Measurements from ENCODE around the gene MOV10L1.
A peak's percentile ranks its signal among the peaks of the same experiment; 100 is the strongest.
"Not testable (repeated sequence)": the region's sequence is repeated elsewhere in the genome, so short reads cannot be mapped to it uniquely, and the experiment has no call there.

The MOV10L1 gene

DNA sequence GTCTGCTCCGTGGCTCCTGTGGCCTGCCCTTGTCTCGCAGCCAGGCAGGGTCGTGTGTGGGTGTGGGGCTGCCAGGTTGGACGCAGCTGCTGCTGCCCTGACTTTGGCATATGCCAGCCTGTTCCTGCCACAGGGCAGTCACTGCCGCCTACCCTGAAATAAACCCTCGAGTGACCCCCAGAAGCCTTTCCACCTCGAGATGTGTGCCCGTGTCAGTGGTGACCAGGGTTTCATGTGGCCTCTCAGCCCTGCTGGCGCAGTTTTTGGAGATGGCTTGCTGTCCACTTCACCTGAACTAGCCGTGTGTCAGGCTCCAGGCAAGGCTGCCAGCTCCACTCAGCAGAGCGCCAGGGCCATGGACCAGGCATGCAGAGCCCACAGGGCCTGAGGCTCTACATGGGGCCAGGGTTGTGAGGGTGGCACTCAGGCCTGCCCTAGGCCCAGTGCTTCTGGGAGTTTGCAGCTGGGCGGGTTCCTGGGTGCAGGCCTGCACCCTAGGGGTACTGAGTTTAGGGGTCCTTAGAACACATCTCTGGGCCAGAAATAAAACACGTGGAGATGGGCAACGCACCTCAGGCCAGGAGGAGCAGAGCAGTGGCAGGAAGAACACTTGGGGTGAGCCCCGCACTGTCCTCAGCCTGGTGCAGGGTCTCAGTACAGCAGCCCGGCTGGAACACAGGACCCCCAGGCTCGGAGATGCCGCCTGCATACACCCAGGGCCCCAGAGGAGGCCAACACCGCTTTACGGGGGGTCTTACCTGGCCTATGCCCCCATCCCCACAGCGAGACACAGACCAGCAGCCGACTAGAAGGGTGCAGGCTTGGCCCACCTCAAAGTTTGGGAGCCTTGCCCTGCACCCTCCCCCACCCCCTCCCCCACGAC, 71.9 kb downstream of the MOV10L1 start:
- no peak for DNase-seq

DNA sequence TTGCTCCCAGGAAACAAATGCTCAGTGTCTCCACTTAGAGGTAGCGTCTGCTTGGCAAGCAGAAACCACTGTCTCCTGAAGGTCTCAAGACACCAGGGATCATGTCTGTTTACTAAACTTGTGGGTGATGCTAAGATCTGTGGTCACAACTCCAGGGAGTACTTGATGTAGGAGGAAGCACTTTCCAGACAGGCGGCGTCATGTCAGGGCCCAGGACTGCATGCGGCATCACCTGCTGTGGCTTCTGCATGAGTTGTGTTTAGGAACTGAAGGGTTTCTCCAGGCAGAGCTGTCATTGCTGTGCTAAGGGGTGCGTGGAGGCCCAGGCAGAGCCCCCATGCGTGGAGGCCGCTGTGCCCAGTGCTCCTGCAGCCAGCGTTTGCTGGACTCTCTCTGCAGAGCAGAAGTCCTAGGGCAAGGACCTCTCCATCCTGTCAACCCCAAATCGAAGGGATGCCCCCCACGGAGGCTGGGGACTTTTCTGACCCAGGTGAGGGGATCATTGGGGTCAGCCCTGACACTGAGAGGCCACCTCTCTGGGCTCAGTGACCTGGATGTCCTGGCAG, 72.7 kb downstream of the MOV10L1 start:
- DNase-seq: no peak

DNA sequence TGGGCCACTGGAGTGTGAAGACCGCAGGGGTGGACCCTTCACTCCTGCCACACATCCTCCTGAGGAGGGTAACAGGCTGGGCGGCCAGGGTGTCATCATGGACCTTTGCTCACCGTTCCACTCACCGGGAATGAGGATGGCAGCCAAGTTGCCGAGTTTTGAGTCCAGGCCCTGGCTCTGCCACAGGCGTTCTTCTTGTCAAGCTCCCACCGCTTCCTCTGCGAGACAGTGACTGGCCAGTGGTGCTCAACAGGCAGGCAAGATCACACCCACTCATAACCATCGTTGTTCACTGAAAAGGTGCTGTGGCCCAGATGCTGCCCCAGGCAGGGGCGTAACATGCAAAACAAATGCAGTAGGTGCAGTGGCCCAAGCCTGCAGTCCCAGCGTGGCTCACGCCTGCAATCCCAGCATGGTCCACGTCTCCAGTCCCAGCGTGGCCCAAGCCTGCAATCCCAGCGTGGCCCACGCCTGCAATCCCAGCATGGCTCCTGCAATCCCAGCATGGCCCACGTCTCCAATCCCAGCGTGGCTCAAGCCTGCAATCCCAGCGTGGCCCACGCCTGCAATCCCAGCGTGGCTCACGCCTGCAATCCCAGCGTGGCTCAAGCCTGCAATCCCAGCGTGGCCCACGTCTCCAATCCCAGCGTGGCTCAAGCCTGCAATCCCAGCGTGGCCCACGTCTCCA, 75.8 kb downstream of the MOV10L1 start:
- DNase-seq: no peak

DNA sequence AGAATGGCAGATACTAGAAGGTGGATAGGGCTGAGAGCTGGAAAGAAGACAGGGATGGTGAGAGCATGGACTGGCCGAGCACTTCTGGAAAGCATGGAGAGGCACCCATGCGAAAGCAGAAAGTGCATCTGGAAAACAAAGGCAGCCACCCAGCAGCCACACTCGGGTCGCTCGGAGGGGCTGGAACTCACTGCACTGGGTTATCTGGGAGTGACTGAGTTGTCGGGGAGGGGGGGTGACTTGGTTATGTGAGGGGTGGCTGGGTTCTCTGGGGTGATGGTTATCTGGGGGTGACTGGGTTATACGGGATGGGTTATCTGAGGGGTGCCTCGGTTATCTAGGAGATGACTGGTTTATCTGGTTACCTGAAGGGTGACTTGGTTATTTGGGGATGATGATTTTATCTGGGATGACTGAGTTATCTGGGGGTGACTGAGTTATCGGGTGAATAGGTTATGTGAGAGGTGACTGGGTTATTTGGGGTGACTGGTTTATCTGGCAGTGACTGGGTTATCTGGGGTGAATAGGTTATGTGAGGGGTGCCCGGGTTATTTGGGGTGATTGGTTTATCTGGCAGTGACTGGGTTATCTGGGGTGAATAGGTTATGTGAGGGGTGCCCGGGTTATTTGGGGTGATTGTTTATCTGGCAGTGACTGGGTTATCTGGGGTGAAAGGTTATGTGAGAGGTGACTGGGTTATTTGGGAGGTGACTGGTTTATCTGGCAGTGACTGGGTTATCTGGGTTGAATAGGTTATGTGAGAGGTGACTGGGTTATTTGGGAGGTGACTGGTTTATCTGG, 78.1 kb downstream of the MOV10L1 start:
- DNase-seq: no peak

DNA sequence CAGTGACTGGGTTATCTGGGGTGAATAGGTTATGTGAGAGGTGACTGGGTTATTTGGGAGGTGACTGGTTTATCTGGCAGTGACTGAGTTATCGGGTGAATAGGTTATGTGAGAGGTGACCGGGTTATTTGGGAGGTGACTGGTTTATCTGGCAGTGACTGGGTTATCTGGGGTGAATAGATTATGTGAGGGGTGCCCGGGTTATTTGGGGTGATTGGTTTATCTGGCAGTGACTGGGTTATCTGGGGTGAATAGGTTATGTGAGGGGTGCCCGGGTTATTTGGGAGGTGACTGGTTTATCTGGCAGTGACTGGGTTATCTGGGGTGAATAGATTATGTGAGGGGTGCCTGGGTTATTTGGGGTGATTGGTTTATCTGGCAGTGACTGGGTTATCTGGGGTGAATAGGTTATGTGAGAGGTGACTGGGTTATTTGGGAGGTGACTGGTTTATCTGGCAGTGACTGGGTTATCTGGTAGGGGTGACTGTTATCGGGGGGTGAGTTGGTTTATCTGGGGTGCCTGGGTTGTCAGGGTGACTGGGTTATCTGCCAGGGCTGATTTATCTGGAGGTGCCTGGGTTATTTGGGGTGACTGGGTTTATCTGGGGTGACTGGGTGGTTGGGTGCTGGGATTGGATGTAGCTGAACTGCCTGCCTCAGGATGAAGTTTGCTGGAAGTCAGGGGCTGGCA, 78.8 kb downstream of the MOV10L1 start:
- DNase-seq: not testable (repeated sequence)

DNA sequence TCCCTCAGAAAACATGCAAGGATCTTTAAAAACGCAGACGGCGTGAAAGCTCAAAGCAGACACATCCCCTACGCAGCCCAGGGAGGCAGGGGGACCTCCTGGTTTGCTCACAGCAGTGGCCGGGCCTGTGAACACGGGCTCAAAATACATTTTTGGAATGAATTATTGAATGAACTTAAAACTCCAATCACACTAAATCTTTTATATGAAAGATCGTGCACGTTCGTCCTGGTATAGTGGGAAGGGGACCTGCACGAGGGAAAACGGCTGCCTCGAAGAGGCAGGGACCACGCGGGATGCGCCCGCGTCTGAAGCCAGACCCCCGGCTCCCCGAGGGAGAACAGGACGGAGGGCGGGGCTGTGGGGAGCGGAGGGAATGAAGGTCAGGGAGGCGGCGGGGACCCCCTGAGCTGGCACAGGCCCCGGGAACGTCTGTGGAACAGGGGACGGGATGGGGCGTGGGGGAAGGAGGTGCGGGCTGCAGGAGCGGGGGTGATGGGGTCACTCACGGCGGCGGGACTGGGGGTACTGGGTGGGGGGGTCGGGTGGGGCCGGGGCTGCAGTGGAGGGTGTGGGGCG, 79.5 kb downstream of the MOV10L1 start:
- no peak for DNase-seq

DNA sequence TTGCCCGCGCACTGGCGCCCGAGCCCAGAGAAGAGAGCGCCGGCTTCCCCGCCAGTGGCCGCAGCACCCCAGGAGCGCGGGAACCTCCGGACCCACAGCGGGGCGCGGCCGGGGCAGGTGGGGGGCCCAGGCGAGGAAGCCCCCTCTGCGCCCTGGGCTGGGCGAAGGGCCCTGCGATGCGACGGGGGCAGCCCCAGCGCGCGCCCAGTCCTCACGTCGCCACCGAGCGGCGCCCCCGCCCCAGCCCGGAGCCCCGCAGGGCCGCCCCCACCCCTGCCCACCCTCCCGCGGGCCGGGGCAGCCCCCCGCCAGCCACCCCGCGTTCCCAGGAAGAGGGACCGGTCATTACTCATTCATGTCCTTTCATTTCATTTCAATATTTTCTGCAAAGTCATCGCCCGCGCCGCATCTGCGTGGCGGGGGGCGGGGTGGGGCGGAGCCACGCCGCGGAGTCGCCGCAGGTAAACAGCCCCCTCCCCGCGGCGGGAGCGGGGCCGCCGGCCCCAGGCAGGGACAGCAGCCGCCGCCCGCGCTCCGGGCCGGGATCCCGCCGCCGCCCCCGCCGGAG, 80.1 kb downstream of the MOV10L1 start:
- peak in 2 of 5 experiments; percentile 50 to 78 for DNase-seq

DNA sequence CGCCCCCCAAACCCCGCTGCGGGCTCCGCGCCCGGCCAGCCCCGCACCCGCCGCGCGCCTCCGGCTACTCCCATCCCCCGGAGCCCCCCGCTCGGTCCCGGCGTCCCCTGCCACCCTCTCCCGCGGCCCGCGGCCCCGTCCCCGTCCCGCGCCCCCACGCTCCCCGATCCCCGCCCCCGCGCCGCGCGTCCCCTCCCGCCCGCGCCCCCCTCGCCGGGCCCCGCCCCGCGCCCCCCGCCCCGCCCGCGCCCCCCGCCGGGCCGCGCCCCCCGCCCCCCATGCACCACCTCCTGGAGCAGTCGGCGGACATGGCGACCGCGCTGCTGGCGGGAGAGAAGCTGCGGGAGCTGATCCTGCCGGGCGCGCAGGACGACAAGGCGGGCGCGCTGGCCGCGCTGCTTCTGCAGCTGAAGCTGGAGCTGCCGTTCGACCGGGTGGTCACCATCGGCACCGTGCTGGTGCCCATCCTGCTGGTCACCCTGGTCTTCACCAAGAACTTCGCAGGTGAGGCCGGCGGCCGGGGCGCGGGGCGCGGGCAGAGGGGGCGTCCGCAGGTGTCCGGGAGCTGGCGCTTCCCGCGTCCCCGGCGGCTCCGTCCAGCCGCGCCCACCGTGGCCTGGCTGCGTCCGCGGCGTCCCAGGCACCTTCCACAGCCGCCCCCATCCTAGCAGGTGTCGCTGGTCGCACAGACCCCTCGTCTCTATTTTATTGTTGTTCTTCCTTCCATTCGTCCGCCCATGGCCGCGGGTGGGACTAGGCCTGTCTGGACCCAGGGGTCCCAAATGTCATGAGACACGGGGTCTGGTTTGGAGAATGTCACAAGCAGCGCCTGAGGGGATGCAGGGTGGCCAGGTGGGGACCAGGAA, 80.9 kb downstream of the MOV10L1 start, which contains the start of gene PANX2:
TSS of gene PANX2 (plus strand) at position 279 of the 866 bp plus-strand sequence. CDS start at position 279, 0 bp downstream.
- no peak for DNase-seq

DNA sequence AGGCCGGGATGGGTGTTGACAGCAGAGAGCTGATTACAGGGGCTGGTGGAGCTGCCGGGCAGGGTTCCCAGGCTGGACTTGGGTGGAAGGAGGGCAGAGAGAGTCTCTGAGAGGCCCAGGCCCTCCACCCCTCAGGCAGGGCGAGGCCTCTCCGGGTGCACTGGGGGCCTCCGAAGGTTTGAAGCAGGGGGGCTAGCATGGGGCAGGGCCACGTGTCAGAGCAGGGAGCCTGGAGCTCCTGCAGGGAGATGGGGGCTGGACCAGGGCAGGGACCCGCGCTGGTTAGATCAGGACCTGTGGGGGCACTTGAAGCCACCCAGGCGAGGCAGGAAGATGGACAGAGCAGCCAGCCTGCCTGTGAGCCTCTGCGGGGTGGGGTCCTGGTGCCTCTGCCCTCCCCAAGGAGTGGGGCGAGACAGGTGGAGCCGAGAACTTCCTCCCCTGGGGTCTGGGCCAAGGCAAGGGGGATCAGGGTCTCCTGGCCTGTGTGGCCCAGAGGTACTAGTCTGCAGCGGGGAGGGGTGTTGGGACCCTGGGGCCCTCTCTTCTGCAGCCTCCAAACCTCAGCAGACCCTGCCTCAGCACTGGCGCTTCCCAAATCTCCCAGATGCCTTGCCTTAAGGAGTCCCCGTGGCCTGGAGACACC, 81.6 kb downstream of the MOV10L1 start:
- no peak for DNase-seq

DNA sequence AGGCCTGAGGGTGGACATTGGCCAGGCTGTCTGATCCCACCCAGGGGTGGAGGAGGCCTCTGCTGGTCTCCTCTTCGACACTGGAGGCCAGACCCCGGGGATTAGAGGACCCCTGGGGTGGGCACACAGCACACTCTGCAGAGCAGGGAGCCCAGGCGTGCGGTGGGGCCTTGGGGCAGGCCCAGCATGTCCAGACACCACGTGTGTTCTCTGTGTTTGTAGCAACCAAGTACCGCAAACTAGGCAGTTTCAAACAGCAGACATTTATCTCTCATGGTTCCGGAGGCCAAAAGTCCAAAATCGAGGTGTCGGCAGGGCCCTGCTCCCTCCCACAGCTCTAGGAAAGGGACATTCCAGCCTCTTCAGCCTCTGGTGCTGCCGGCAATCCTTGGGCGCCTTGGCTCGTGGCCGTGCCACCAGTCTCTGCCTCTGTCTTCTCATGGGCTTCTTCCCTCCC, 82.2 kb downstream of the MOV10L1 start:
- DNase-seq: no peak

DNA sequence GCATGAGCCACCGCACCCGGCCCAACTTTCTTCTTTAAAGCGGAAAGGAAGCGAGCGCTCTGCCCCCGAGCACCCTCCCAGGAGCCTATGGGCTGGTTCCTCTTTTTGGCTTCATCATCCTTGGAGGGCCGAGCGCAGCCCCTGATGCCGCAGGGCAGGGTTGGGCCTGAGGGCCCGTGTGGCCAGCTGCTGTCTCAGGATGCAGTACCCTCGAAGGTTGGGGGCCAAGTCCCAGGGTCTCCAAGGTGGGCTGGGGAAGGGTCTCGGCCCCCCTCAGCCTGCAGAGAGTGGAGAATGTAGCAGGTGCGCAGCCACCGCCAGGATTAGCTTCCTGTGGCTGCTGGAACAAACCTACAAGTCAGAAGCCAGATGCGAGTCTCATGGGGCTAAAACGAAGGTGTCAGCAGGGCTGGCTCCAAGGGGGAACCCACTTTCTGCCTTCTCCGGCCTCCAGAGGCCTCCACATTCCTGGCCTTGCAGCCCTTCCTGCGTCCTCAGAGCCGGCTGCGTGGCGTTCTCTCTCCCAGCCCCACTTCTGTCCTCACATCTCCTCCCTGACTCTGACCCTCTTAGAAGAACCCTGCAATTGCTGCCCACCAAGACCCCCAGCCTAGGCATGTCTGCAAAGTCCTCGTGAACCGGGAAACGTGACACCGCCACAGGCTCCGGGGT, 83.6 kb downstream of the MOV10L1 start:
- DNase-seq: no peak

DNA sequence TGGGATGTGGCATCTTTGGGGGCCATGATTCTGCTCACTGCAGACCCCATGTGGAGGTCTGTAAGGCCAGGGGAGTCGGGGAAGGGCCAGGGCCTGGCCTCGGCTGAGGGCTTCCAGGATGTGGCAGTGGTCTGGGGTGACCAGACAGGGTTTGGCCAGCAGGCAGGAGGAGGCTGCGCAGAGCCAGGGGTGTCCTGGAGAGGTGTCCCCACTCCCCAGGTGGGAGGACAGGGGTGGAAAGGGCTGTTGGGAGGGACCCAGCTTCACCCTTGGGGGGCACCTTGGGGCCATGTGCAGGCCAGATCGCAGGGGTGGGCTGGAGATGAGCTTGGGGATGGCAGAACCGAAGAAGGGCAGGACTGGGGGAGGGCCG, 84.2 kb downstream of the MOV10L1 start:
- no peak for DNase-seq

DNA sequence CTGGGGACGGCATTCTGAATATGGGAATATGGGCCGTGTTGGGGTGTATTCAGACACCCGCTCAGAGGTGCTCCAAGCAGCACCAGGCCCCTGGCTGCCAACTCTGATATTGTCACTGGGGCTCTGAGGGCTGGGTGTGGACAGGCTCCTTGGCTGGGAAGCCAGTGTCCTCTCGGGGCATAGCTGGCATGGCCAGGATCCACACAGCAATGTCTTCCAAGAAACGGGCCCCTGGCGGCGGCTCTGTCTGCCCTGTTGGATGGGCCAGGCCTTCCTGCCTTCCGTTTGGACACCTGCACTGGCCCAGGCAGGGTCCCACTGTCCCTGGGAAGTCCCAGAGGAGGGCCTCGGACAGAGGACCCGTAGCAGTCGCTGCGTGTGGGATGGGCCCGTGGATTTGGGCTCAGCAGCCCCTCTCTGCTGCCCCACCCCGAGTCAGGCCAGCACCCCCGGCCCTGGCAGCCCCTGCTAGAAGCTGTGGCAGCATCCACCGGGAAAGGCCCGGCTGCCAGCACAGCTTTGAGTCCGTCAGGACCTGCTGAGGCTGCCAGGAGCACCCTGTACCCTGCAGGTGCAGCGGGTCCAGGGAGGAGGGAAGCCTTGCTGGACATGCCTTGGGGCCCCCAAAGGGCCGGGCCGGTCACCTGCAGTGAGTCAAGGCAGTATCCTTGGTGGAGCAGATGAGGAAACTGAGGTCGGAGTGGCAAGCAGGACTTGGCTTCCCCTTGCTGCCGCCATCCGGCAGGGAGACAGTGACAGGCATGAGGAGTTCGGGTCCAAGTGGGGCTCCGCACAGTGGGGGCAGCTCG, 84.8 kb downstream of the MOV10L1 start:
- DNase-seq: no peak

DNA sequence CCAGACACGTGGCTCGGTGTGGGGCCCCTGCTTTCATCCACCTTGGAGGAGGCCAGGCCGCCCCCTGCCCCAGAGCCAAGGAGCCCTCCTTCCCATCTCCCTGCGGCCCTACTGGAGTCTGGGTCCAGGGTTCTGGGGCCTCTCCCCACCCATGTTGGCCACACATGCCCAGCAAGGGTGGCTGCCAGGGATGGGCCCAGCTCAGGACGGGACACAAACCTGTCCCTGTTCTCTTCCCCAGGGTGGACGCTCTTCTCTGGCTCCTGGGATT, 85.3 kb downstream of the MOV10L1 start:
- no peak for DNase-seq

DNA sequence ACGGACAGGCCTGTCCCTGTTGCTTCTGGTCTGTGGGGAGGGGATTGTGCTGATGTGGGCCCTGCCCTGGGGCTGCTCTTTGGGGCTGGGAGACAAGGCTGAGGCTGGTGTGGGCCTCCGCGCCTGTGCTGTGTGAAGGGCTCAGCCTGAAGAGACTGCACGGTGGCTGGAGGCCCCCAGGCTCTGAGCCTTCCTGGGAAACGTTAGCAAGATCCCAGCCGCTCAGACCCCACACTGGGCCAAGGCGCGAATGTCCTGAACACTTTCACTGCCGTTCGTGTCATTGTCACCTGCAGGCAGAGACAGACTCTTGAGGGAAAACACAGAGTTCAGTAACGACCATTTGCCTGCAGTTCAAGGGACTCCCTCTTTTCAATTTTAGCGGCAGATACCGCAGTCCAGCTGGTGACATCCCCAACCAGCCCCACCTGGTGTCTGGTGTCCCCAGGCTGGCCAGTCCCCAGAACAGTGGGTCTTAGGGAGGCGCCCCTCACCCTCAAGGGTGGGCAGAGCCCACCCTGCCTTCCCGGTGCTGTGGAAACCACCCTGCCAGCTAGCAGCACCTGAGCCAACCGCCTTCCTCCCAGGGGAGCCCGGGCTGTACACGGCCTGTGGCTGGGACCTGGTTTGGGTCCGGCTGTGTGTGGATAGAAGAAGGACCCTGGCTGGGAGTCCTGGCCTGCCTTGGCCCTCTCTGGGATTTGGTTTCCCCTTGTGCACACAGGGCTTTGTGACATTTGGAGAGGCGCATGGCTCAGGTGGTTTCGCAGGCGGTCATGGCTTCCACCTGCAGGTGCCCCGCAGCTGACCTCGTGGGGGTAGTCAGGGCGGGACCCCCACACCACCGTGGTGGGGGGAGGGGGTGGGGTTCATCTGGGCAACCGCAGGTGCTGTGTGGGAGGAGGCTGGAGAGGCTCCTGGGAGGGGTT, 86.4 kb downstream of the MOV10L1 start:
- no peak for DNase-seq

DNA sequence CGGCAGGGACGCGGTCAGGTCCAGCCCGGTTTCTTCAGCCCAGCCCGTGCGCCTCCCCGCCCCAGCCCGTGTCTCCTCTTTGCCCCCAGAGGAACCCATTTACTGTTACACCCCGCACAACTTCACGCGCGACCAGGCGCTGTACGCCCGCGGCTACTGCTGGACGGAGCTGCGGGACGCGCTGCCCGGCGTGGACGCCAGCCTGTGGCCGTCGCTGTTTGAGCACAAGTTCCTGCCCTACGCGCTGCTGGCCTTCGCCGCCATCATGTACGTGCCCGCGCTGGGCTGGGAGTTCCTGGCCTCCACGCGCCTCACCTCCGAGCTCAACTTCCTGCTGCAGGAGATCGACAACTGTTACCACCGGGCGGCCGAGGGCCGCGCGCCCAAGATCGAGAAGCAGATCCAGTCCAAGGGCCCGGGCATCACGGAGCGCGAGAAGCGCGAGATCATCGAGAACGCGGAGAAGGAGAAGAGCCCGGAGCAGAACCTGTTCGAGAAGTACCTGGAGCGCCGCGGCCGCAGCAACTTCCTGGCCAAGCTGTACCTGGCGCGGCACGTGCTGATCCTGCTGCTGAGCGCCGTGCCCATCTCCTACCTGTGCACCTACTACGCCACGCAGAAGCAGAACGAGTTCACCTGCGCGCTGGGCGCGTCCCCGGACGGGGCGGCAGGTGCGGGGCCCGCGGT, 87.2 kb downstream of the MOV10L1 start:
- no peak for DNase-seq
